Keratinocyte (primary cell): Measurements from ENCODE around the gene NIF3L1. TPM values are rescaled to one million over a fixed set of nuclear protein-coding genes. Genes with fewer than 3 reads are reported as not detected.

Experiments used
- DNase-seq: peaks from one replicate; pipeline ENCODE4 v3.0.0-alpha.2; 2011; ENCODE audit warnings: low read depth, missing footprints, low spot score
- FAIRE-seq: peaks from 2 replicates; lab custom pipeline; 2011; peaks lifted over from hg19 to GRCh38; lab: Jason Lieb, UNC
- H2AFZ ChIP-seq: 2 replicates; pipeline ENCODE4 v1.6.0; 2012; ENCODE audit warnings: low read length, control low read depth, inconsistent platforms; ENCODE audit not compliant: control insufficient read depth
- H3K27ac ChIP-seq: 2 replicates; pipeline ENCODE4 v1.5.1; 2011; ENCODE audit warnings: low read length; ENCODE audit not compliant: control insufficient read depth, insufficient read depth
- H3K27me3 ChIP-seq: 3 replicates; pipeline ENCODE4 v1.6.0; 2011; ENCODE audit warnings: low read length; ENCODE audit not compliant: control insufficient read depth, insufficient read depth; ENCODE audit errors: extremely low read depth
- H3K36me3 ChIP-seq, 2 experiments: 2 replicates in 1 of 2; 3 replicates in 1 of 2; pipeline ENCODE4 v1.5.1; 2011; ENCODE audit warnings: low read length in 2 of 2, mild to moderate bottlenecking in 1 of 2; ENCODE audit not compliant: control insufficient read depth in 2 of 2, insufficient read depth in 2 of 2; ENCODE audit errors: extremely low read depth in 1 of 2
- H3K4me1 ChIP-seq: 3 replicates; pipeline ENCODE4 v1.5.1; 2011; ENCODE audit warnings: low read length; ENCODE audit not compliant: control insufficient read depth, insufficient read depth; ENCODE audit errors: extremely low read depth
- H3K4me2 ChIP-seq: 3 replicates; pipeline ENCODE4 v1.6.0; 2011; ENCODE audit warnings: low read depth, low read length; ENCODE audit not compliant: control insufficient read depth, insufficient read depth; ENCODE audit errors: extremely low read depth
- H3K4me3 ChIP-seq, 3 experiments: fragments of 200-600 bp in 1 of 3; sonication (generic) in 1 of 3; 2 replicates in 2 of 3; 3 replicates in 1 of 3; pipeline ENCODE4 v1.5.1; 2011 to 2016; ENCODE audit warnings: low read length in 3 of 3, mild to moderate bottlenecking in 3 of 3, control low read depth in 2 of 3, inconsistent platforms in 1 of 3, low read depth in 1 of 3, mixed read lengths in 1 of 3, mixed run types in 1 of 3, moderate library complexity in 1 of 3; ENCODE audit not compliant: control insufficient read depth in 2 of 3, insufficient read depth in 2 of 3; ENCODE audit errors: extremely low read depth in 1 of 3
- H3K79me2 ChIP-seq: 2 replicates; pipeline ENCODE4 v1.6.0; 2012; ENCODE audit warnings: low read length; ENCODE audit not compliant: control insufficient read depth, insufficient read depth
- H3K9ac ChIP-seq: 3 replicates; pipeline ENCODE4 v1.6.0; 2011; ENCODE audit warnings: low read length; ENCODE audit not compliant: control insufficient read depth, insufficient read depth; ENCODE audit errors: extremely low read depth
- H3K9me1 ChIP-seq: 3 replicates; pipeline ENCODE4 v1.6.0; 2011; ENCODE audit warnings: low read length; ENCODE audit not compliant: control insufficient read depth, insufficient read depth; ENCODE audit errors: extremely low read depth
- H3K9me3 ChIP-seq: 2 replicates; pipeline ENCODE4 v1.5.1; 2012; ENCODE audit warnings: low read depth, low read length; ENCODE audit not compliant: control insufficient read depth
- H4K20me1 ChIP-seq: 3 replicates; pipeline ENCODE4 v1.6.0; 2011; ENCODE audit warnings: low read length; ENCODE audit not compliant: control insufficient read depth, insufficient read depth; ENCODE audit errors: extremely low read depth
- EZH2 ChIP-seq: IDR thresholded peaks from one replicate; pipeline ENCODE4 v1.6.1; 2012; ENCODE audit warnings: inconsistent platforms, mild to moderate bottlenecking, low read length, moderate library complexity
- dilution Hi-C: fragments of 300-500 bp; cut with MboI; formaldehyde crosslinking; loops from one replicate; pipeline ENCODE4 v1.7.0; 2020; ENCODE audit warnings: low sequenced_read_pairs; ENCODE audit not compliant: extremely low pct_ligation_motif_present
- polyA plus RNA-seq, 5 experiments: library from polyadenylated mRNA; depleted of rRNA in 3 of 5; stranded (reverse) in 3 of 5; stranded (forward) in 1 of 5; unstranded in 1 of 5; fragments of >200 nt; gene quantifications; 1 replicate in 1 of 5; 2 replicates in 3 of 5; 3 replicates in 1 of 5; pipeline versions ENCODE4 v1.2.1 to v1.2.3, GENCODE V29; 2011 to 2012; ENCODE audit warnings: missing spikeins in 2 of 5, low read depth in 1 of 5, low replicate concordance in 1 of 5
- TF ChIP-seq, protein P1 (sequence below), 3 experiments: IDR thresholded peaks in 1 of 3; conservative IDR thresholded peaks in 1 of 3; optimal IDR thresholded peaks in 1 of 3; 2 replicates in 2 of 3; 3 replicates in 1 of 3; pipeline versions ENCODE3 to v1.5.1; 2011; ENCODE audit warnings: low read length in 3 of 3, mild to moderate bottlenecking in 3 of 3, moderate library complexity in 2 of 3, control low read depth in 1 of 3, inconsistent platforms in 1 of 3; ENCODE audit not compliant: insufficient read depth in 2 of 3; ENCODE audit errors: extremely low read depth in 1 of 3

NIF3L1 gene
- polyA plus RNA-seq, 1 donor (not counting 4 experiments of a cell fraction or from before 2014, with no cell fraction given) = 67.1 TPM

DNA sequence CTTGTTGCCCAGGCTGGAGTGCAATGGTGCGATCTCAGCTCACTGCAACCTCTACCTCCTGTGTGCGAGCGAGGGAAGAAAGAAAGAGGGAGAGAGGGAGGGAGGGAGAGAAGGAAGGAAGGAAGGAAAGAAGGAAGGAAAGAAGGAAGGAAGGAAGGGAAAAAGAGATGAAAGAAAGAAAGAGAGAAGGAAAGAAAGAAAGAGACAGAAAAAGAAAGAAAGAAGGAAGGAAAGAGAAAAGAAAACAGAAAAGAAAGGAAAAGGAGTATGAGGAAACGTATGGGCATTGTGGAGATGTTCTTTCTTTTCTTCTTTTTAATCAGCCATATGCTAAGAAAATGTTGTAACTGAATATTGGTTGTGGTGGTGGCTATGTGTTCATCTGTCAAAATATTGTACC, 41.2 kb upstream of the NIF3L1 start:
- no peaks in the 10 kb centered on the region for H3K27me3 ChIP-seq
- no peak overlapping the region for H2AFZ ChIP-seq
- no peak for DNase-seq
- no peaks in the 10 kb centered on the region for H3K9me3 ChIP-seq
- no peak overlapping the region for H3K4me3 ChIP-seq
- H3K27ac ChIP-seq = no peak overlapping the region
- no peaks in the 10 kb centered on the region for H3K79me2 ChIP-seq
- H3K9me1 ChIP-seq = no peaks in the 10 kb centered on the region
- H3K4me2 ChIP-seq = no peak overlapping the region
- H3K36me3 ChIP-seq = peaks cover 6 to 17% of the 10 kb centered on the region in 2 experiments
- dilution Hi-C loops = no loop called here
- no peak for FAIRE-seq
- no peak overlapping the region for H3K9ac ChIP-seq
- no peaks in the 10 kb centered on the region for H4K20me1 ChIP-seq
- peaks cover 4% of the 10 kb centered on the region for H3K4me1 ChIP-seq
- no peak for TF ChIP-seq EZH2

DNA sequence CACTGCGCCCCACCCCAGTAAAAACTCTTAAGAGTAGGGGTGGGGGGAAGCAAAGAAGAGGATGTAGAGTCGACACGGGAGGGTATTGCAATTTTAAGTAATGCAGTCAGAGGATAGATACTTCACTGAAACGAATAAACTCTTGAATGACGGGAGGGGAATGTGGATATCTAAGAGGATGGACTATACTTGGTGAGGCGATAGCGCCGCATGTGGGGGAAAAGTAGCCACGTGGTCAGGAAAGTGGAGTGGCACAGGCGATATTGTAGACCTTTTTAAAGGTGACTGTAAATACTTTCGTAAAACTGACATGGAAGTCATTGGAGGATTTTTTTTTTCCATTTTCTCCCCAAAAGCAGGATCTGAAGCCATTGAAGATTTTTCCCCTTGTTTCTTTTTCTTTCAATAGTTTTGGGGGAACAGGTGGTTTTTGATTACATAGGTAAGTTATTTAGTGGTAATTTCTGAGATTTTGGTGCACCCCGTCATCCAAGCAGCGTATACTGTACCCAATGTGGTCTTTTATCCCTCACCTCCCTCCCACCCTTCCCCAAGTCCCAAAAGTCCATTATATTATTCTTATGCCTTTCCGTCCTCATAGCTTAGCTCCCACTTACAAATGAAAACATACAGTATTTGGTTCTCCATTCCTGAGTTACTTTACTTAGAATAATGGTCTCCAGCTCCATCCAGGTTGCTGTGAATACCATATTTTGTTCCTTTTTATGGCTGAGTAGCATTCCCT, 38.5 kb upstream of the NIF3L1 start:
- Histone ChIP-seq H3K4me3 (no peak overlapping the region), H3K9ac (no peak overlapping the region)

More for the DNA sequence above, 38.5 kb upstream of the NIF3L1 start:
- Histone ChIP-seq H3K4me2 (no peak overlapping the region), H3K4me1 (peaks cover 4% of the 10 kb centered on the region), H3K9me1 (no peaks in the 10 kb centered on the region), H3K36me3 (peaks cover 11 to 28% of the 10 kb centered on the region in 2 experiments), H4K20me1 (no peaks in the 10 kb centered on the region), H3K27ac (no peak overlapping the region), H3K27me3 (no peaks in the 10 kb centered on the region), H3K79me2 (no peaks in the 10 kb centered on the region), H2AFZ (no peak overlapping the region), H3K9me3 (no peaks in the 10 kb centered on the region)
- DNase-seq = no peak
- FAIRE-seq = no peak
- dilution Hi-C loops = no loop called here
- TF ChIP-seq, protein P1, sequence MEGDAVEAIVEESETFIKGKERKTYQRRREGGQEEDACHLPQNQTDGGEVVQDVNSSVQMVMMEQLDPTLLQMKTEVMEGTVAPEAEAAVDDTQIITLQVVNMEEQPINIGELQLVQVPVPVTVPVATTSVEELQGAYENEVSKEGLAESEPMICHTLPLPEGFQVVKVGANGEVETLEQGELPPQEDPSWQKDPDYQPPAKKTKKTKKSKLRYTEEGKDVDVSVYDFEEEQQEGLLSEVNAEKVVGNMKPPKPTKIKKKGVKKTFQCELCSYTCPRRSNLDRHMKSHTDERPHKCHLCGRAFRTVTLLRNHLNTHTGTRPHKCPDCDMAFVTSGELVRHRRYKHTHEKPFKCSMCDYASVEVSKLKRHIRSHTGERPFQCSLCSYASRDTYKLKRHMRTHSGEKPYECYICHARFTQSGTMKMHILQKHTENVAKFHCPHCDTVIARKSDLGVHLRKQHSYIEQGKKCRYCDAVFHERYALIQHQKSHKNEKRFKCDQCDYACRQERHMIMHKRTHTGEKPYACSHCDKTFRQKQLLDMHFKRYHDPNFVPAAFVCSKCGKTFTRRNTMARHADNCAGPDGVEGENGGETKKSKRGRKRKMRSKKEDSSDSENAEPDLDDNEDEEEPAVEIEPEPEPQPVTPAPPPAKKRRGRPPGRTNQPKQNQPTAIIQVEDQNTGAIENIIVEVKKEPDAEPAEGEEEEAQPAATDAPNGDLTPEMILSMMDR (optimal IDR thresholded peaks at IDR 0.05 in 1 of 3, IDR thresholded peaks at IDR 0.05 in 1 of 3, conservative IDR thresholded peaks at IDR 0.05 in 1 of 3; ENCODE audit: extremely low read depth in 1 of 3, insufficient read depth in 2 of 3, low read length in 3 of 3) = no peak
- TF ChIP-seq EZH2 = no peak
